VCaP (cell line): ENCODE results near the gene LRG1.

Experiments
- H3K27ac ChIP-seq: fragments of 450-650 bp; 2 replicates; pipeline ENCODE4 v1.5.1; 2017
- CTCF ChIP-seq: fragments of 450-650 bp; conservative IDR thresholded peaks from 2 replicates; pipeline ENCODE4 v1.5.1; 2017; ENCODE audit warnings: mild to moderate bottlenecking, moderate library complexity

Gene LRG1

GRCh38 chr19:4559569-4559968 is 19.7 kb upstream of the LRG1 start, which contains the start of gene SEMA6B:
Gene SEMA6B, minus strand, starts transcription at chr19:4559684. Its CDS starts 1,227 bp downstream, at chr19:4558457.
- H3K27ac ChIP-seq, result no peak within 1 kb of the TSS
- TF ChIP-seq CTCF, result no peak

GRCh38 chr19:4557971-4558941 is 18.4 kb upstream of the LRG1 start:
- TF ChIP-seq CTCF, result peak; percentile 93
- no peak overlapping the region for H3K27ac ChIP-seq

- TF ChIP-seq CTCF, result no peak
- H3K27ac ChIP-seq, result no peak overlapping the region
Observed at GRCh38 chr19:4557144-4557970, 17.5 kb upstream of the LRG1 start.

GRCh38 chr19:4556597-4557127 is 16.8 kb upstream of the LRG1 start:
- H3K27ac ChIP-seq, result no peak overlapping the region
- TF ChIP-seq CTCF, result no peak

GRCh38 chr19:4555657-4556561 is 16.1 kb upstream of the LRG1 start:
- TF ChIP-seq CTCF, result no peak
- no peak overlapping the region for H3K27ac ChIP-seq

GRCh38 chr19:4554717-4555116 is 14.9 kb upstream of the LRG1 start:
- no peak overlapping the region for H3K27ac ChIP-seq

More at GRCh38 chr19:4554717-4555116, 14.9 kb upstream of the LRG1 start:
- TF ChIP-seq CTCF, result no peak
